HG03571 (cell line): Measurements from ENCODE around the gene TNFRSF12A.
"Not testable (repeated sequence)": the region's sequence is repeated elsewhere in the genome, so short reads cannot be mapped to it uniquely, and the experiment has no call there.

ENCODE experiments used
- ATAC-seq: cut with Tn5 transposase; IDR thresholded peaks from one replicate; pipeline ENCODE4 v1.9.1; 2021; ENCODE audit not compliant: unreplicated experiment

TNFRSF12A gene

DNA sequence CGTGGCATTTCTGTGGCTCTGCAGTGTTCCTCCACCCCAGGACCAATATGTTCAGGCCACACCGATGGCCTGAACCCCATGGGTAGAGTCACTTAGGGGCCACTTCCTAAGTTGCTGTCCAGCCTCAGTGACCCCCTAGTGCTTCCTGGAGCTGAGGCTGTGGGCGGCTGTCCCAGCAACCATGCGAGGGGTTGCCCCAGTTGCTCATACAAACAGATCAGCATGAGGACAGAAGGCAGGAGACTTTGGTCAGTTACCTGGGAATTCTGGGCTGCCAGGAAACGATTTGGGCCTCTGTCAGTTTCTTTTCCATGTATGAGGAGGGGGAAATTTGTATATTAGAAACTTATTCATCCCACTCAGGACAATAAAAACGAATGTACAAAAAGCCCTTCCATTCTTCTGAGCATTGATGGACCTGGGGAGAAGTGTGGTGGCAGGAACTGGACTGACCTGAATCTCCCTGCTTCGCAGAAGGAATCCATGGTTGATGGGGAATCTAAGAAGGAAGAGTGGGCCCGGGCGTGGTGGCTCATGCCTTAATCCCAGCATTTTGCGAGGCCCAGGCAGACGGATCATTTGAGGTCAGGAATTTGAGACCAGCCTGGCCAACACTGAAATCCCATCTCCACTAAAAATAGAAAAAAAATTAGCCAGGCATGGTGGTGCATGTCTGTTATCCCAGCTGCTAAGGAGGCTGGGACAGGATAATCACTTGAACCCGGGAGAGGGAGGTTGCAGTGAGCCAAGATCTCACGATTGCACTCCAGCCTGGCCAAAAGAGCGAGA lies 40.4 kb downstream of the TNFRSF12A start:
- ATAC-seq = no peak

DNA sequence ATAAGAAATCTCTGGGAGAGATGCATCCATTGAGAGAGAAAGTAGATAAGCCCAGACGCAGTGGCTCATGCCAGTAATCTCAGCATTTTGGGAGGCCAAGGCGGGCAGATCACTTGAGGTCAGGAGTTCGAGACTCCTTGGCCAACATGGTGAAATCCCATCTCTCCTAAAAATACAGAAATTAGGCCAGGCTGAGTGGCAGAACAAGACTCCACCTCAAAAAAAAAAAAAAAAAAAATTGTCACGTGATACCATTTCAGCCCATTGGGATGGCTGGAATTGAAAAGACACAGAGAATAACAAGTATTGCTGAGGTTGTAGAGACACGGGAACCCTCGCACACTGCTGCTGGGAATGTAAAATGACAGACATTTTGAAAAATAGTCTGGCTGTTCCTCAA lies 42.4 kb downstream of the TNFRSF12A start:
- ATAC-seq = no peak

DNA sequence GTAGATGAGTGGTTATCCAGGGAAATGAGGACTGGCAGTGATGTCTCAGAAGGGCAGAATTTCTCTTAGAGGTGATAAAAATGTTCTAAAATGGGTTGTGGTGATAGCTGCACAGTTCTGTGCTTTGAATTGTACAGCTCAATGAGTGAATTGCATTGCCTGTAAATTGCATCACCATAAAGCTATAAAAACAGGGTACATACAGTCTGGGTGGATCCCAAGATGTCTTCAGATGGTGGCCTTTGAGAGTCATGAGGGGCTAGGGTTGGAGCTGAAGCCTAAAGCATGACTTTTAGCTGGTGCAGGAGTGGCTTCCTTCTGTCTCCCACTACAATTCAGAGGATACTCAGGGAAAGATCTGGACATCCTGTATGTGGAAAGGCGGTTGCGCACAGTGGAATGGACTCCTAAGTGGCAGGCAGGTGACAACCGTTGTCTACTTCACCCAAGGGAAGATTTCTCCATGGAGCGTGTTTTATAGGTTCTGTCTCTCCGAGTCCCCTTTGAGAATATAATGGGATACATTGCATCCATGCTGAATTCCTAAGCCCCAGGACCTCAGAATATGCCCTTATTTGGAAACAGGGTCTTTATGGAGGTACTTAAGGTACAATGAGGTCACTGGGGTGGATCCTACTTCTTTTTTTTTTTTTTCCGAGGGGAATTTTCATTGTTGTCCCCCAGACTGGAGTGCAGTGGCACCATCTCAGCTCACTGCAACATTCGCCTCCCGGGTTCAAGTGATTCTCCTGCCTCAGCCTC lies 43.6 kb downstream of the TNFRSF12A start:
- ATAC-seq = no peak

DNA sequence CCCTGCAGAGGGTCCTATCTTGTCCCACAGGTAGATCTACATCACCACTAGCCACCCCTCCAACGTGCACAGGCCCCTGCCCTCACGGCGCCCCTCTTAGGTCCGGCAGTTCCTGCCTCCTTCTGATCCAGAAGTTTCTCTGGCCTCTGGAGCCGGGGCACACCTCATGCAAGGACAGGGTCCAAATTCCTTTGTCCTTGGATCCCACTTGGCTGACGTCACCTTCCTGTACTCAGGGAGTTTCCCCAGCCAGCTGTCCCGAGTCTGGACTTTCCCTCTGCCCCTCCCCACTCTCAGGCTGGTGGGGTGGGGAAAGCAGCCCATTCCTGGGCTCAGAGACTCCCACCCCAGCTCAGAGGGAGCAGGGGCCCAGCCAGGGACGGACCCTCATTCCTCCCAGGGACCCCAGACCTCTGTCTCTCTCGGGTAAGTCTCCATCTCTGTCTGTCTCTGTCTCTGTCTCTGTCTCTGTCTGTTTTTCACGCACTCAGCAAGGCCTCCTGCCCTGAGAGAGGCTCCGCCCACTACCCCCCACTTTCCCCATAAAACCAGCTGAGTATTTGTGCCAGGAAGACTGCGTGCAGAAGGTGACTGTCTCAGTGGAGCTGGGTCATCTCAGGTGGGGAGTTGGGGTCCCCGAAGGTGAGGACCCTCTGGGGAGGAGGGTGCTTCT lies 45.0 kb downstream of the TNFRSF12A start, which contains the start of gene IL32:
Gene IL32, plus strand, starts transcription at position 572 of the 673 bp plus-strand sequence. CDS start 172 bp downstream, outside the sequence.
- ATAC-seq = no peak

DNA sequence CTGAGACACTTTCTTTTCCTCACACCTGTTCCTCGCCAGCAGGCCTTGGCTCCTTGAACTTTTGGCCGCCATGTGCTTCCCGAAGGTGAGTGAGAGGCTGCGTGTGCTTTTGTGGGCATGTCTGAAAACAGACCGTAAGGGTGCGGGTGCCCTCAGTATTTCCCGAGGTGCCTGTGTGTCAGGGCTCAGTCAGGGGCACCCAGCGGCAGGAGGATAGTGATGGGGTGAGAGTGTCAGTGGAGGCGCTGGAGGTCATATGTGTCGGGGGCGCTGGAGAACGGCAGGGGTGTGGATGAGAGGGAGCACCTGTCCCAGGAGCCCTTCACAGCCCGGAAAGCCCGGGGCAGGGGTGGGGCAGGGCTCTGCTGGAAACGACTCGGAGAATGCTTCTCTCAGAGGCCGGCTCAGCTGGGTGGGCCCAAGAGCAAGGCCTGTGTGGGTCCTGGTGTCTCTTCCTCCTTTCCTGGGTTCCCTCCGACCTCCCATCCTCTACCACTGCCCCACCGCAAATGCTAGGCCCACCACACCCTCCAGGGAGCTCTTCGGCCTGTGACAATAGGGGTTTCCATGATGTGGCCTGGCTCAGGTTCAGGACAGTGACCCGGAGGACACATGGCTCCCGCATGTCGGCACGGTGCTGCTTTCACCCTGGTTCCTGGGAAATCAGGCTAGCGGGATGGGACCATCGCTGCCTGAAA lies 45.7 kb downstream of the TNFRSF12A start:
- no peak for ATAC-seq

DNA sequence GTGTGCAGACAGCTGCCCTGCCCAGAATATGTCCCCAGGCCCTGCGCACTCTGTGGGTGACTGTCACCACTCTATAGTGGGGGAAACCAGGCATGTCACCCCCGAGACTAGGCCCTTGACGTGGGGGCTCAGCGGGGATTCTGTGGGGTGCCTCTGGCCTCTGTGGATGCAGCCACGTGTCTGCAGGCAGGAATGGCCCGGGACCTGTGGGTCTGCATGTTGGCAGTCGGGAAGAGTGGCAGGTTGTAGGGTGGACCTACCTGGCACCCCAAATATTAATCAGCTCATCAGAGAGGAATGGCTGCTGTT lies 46.2 kb downstream of the TNFRSF12A start:
- ATAC-seq = no peak

DNA sequence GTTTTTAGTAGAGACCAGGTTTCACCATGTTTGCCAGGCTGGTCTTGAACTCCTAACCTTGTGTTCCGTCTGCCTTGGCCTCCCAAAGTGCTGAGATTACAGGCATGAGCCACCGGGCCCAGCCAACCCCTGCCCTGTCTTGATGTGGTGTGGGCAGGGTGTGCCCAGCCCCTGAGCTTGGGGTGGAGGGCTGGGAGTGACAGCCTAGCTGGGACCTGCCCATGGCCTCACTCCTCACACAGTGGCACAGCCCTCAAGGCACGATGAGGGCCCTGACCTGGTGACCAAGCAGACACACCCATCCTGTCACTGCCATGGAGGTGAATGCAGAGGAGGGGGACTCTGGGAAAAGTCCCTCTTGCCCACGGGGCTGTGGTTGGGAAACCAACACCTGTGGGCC lies 48.3 kb downstream of the TNFRSF12A start:
- no peak for ATAC-seq

DNA sequence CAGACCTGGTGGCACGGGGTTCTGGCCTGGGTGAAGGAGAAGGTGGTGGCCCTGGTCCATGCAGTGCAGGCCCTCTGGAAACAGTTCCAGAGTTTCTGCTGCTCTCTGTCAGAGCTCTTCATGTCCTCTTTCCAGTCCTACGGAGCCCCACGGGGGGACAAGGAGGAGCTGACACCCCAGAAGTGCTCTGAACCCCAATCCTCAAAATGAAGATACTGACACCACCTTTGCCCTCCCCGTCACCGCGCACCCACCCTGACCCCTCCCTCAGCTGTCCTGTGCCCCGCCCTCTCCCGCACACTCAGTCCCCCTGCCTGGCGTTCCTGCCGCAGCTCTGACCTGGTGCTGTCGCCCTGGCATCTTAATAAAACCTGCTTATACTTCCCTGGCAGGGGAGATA lies 49.0 kb downstream of the TNFRSF12A start:
- ATAC-seq = not testable (repeated sequence)

DNA sequence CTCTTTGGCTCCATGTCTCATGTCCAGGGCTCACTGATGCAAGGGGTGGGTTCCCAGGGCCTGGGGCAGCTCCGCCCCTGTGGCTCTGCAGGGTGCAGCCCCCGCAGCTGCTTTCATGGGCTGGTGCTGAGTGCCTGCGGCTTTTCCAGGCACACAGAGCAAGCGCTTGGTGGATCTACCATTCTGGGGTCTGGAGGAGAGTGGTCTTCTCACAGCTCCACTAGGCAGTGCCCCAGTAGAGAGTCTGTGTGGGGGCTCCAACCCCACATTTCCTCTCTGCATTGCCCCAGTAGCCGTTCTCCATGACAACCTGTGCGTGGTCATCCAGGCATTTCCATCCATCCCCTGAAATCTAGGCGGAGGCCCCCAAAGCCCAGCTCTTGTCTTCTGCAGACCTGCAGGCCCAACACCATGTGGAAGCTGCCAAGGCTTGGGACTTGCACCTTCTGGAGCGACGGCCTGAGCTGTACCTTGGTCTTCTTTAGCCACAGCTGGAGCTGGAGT lies 50.5 kb downstream of the TNFRSF12A start:
- no peak for ATAC-seq

DNA sequence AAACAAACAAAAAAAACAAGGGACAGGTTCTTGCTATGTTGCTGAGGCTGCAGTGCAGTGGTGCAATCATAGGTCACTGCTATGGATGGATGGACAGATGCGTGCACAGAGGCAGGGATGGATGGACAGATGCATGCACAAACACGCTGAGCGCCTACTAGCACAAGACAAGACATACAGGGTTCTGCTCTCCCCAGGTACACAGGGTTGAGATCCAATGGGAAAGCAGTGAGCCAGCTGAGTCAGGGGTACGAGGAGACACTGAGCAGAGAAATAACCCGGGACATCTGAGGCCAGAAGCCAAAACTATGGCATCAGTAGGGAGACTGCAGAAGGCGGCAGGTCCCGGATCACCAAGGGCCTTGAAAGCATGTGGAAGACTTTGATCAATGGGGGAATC lies 51.5 kb downstream of the TNFRSF12A start:
- no peak for ATAC-seq
